ENCODE results near the gene SRRM4.

Gene SRRM4

DNA sequence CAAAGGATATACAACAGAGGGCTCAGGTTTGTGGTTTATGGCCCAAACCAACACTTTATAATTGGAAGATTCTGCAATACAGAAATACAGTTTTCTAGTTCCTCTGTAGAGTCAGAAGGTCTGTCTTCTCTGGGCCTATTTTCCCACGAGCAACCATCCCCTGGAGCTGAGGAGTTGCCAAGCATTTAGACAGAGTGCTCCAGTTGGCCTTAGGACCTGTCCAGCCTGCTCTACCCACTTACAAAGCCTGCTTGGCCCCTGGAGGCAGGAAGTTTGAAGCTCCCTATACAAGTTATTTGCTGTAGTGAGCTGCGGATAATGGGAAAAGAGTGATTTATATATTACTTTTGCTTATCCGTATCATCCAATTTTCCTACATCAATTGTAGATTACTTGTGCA is 136.6 kb downstream of the SRRM4 start:
- DNase-seq (ENCODE audit: extremely low read depth in 1 of 2, low read depth in 1 of 2) = no peak

DNA sequence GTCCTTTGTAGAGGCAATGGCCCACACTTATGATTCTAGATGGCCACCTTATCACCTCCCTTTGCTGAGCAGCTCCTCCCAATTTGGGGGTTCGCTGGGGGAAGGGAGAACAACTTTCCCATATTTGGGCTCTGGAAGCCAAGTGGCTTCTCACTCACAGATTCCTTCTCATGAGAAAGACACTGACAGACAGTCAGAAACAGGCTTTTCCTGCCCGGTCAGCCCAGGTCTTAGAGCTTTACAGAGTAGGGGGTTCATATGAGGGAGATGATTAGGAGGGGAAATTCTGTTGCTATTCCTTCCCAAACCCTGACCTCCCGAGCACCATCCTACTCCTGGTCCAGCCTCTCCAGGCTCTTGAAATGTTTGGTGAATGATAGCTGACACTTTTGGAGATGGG is 137.3 kb downstream of the SRRM4 start:
- no peak for DNase-seq (ENCODE audit: extremely low read depth in 1 of 2, low read depth in 1 of 2)

DNA sequence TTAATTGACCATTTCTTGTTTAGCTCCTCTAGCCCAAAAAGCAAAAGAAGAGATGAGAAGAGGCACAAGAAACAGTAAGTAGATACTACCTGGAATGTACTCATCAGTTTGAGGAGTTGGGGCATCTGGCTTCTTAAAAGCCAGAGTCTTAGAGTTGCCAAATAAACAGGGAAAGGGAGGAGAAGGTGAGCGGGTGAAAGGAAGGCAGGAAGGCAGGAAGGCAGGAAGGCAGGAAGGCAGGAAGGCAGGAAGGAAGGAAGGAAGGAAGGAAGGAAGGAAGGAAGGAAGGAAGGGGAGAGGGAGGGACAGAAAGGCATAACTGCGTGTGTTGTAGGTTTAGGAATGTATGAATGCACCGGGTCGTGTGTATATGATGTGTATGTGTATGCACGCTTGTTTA is 140.7 kb downstream of the SRRM4 start:
- DNase-seq (ENCODE audit: extremely low read depth in 1 of 2, low read depth in 1 of 2) = no peak

DNA sequence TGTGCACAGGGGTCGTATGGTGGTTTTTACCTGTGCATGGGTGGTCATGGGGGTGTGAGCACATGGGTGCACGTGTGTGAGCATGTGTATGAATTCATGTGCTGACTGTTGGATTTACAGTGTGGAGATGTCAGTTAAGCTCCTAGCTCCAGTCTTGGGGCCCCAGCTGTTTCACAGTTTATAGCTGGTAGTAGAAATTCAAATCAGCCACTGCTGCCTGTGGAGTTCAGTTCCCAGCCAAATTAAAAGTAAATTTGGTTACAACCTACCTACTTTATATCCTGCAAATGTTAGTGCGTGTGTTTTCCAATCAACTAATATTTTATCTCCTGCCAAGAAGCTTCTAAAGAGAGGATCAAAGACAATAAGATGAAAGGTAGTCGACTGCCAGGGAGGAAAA is 141.4 kb downstream of the SRRM4 start:
- DNase-seq (ENCODE audit: extremely low read depth in 1 of 2, low read depth in 1 of 2) = no peak

DNA sequence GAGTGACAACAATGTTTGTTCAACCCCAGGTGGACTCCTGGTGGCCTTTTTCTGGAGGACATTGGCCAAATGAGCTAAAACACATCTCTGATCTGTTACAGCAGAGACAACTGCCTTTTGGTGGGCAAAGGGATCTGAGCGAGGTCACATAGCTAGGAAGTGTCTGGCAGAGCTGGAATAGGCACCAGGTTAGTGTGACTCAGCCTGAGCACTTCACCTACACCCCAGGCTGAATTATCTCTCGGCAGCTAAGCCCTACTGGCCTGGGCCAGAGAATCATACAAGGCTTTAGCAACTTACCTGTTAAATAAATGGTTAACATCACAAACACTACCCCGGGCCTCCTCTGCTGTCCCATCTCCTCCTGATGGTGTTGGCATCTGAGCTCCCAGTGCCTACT is 147.2 kb downstream of the SRRM4 start:
- no peak for DNase-seq (ENCODE audit: extremely low read depth in 1 of 2, low read depth in 1 of 2)

DNA sequence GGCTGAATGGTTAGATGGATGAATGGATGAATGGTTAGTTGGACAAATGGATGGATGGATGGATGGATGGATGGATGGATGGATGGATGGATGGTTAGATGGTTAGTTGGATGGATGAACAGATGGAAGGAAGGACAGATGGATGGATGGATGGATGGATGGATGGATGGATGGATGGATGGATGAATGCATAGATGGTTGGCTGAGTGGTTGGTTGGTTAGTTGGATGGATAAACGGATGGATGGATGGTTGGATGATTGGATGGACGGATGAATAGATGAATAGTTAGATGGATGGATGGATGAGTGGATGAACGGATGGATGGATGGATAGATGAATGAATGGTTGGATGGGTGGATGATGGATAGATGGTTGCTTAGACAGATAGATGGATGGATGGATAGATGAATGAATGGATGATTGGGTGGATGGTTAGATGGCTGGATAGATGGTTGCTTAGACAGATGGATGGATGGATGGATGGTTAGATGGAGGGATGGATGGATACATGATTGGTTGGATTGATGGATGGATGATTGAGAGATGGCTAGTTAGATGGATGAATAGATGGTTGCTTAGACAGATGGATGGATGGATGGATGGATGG is 148.6 kb downstream of the SRRM4 start:
- no peak for DNase-seq (ENCODE audit: extremely low read depth in 1 of 2, low read depth in 1 of 2)

DNA sequence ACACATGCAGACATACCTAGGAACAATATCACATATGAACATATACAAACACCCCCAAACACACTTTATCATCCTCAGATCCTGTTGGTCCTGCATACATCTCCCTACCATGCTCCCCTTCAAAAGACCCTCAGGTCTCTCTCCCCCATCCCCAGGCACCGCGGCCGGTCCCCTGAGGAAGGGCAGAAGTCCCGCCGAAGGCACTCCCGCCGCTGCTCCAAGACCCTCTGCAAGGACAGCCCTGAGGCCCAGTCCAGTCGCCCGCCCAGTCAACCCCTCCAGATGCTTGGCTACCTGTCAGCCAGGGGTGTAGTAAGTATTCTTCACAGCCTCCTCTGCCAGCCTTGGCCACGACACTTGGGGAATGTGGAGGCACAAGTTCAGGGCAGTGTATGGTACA is 149.2 kb downstream of the SRRM4 start:
- DNase-seq (ENCODE audit: extremely low read depth in 1 of 2, low read depth in 1 of 2) = no peak

GRCh38 chr12:119134284-119135072 is 153.1 kb downstream of the SRRM4 start:
- no peak for DNase-seq (ENCODE audit: extremely low read depth in 1 of 2, low read depth in 1 of 2)

DNA sequence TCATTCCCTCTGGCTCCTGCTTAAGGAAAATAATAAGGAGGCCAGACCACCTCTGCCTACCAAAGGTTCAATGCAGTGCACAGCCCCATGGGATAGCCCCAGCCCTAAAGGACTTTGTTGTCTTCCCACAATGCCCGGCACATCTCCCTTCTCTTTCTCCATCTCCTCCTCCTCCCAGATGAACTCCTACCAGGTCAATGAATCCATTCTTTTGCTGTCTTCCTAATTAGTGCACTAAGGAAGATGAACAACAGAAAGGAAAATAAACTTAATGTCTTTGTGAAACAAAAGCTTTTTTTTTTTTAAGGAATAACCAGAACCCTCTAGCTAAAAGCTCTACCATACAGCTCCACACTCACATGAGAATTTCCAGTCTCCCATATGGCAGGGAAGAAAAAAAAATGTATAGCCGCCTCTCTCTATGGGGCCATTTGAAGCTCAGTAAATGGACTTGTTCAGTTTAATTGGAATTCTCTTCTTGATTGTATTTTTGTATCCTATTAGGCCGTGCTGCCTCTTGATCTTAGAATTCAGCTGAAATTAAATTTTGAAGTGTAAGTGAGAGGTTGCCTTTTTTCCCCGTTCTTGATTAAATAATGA is 155.6 kb downstream of the SRRM4 start:
- no peak for DNase-seq (ENCODE audit: extremely low read depth in 1 of 2, low read depth in 1 of 2)

DNA sequence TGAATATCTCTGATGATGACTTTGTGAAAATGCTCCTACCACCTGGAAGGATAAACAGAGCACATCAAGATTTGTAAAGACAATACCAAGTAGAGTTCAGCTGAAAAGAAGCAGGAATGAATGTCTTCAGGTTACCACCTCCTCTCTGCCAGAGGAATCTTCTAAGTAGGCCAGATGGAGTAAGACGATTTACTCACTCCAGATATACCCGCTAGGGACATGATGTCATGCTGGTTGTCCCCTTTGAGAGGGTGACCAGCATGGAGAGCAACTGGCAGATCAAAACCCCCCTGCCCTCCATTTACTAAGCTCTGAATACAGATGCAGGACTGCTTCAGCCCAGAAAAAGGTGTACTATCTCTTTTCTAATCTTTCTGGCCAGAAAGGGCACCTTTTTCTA is 158.1 kb downstream of the SRRM4 start:
- no peak for DNase-seq (ENCODE audit: extremely low read depth in 1 of 2, low read depth in 1 of 2)

GRCh38 chr12:119145367-119145766 is 164.0 kb downstream of the SRRM4 start:
- DNase-seq (ENCODE audit: extremely low read depth in 1 of 2, low read depth in 1 of 2) = no peak

DNA sequence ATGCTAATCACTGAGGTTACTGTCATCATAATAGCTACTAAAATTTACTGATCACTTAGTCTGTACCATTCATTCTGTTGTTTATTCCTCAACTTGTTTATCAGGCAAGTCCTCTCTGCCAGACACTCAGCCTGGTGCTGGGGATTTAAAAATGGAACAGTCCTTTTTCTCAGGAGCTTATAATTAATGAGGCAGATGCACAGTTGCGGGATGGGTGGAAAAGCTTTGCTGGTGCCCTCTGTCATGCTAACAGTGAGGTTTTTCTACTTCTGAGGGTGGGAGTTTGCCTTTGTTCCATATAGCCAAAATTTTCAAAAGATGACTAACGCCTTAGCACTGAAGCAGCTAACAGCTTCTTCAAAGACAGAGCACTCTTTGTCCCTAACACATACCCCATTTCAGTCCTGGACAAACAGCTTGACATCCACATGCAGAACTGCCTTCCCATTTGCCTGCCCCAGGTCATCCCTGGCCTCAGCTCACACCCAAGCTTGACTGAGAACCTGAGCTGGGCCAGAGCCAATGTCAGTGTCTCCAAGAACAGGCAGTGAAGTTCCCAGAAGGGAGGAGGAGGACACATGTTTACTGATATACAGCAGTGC is 166.6 kb downstream of the SRRM4 start:
- DNase-seq (ENCODE audit: extremely low read depth in 1 of 2, low read depth in 1 of 2) = no peak

- DNase-seq (ENCODE audit: extremely low read depth in 1 of 2, low read depth in 1 of 2) = no peak
These were observed 167.9 kb downstream of the SRRM4 start for GRCh38 chr12:119149270-119149669.

DNA sequence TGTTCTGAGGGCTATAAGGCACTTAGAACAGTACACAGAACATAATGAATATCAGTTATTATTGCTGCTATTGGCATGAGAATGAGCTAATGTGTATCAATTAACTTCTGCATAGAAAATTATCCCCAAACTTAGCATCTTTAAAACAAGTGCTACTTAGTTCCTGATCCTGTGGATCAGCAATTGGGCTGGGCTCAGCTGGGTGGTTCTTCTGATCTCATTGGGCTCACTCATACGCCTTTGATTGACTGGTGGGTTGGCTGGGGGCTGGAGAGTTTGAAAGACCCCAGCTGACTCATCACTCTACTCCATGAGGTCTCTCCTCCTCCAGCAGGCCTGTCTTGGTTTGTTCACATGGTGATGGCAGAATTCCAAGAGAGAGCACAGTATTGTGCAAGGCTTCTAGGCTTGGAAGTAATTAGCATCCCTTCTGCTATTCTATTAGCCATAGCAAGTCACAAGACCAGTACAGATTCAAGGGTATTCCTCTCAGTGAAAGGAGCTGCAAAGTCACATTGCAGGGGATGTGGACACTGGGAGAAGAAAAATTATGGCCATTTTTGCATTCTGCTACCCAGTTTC is 170.2 kb downstream of the SRRM4 start:
- DNase-seq (ENCODE audit: extremely low read depth in 1 of 2, low read depth in 1 of 2) = no peak

GRCh38 chr12:119153477-119154434 is 172.4 kb downstream of the SRRM4 start:
- DNase-seq (ENCODE audit: extremely low read depth in 1 of 2, low read depth in 1 of 2) = no peak

DNA sequence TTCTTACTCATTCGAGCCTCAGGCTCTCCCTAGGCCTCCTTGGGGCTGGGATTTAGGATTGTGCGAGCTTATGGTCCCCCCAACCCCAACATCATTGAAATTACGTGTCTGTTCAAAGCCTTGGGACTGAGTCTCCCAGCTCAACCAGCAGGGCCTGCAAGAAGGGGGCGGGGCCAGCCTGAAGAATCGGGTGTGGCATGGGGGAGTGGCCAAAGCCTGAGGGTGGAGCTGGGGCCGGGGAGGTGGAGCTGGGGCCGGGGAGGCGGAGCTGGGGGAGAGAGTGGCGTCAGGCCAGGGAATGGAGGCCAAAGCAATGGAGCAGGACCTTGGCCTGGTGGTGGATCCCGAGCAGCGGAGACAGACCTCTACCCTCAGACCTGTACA is 173.1 kb downstream of the SRRM4 start:
- DNase-seq (ENCODE audit: extremely low read depth in 1 of 2, low read depth in 1 of 2) = no peak

DNA sequence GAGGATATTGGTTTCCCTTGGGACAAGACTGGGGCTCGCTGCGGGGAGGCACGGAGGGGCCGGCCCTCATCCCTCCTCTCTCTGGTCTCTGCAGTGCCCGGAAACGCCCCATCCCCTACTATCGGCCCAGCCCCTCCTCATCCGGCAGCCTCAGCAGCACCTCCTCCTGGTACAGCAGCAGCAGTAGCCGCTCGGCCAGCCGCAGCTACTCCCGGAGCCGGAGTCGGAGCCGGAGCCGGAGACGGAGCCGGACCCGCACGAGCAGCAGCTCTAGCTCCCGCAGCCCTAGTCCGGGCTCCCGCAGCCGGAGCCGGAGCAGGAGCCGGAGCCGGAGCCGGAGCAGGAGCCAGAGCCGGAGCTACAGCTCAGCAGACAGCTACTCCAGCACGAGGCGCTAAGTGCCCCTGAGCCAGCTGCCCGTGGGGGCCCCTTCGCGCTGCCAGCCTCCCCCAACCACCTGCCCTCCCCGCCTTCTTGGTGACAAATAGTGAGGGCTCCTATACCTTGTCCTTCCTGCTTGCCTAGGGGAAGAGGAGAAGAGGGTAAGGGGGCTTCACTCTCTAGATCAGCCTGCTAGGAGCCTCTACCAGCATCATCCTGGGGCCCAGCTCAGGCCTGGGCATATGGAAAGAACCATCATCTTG is 175.2 kb downstream of the SRRM4 start:
- no peak for DNase-seq (ENCODE audit: extremely low read depth in 1 of 2, low read depth in 1 of 2)

DNA sequence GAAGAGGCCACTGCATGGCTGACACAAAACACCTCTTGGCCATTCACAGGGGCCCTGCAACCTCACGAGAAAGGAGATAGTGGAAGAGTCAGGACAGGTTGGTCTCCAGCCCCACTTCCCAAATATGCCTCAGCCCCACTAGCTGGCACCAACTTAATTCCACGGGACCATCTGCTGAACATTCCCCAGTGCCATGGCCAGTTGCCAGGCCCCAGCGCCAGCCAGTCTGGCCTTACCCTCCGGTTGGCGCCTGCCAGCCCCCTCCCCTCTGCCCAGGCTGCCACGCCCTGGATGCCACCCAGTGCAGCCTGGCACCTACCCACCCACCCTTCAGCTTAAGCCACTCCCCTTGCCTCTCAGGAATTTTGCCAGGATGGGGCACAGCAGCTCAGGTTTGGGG is 176.2 kb downstream of the SRRM4 start:
- no peak for DNase-seq (ENCODE audit: extremely low read depth in 1 of 2, low read depth in 1 of 2)

DNA sequence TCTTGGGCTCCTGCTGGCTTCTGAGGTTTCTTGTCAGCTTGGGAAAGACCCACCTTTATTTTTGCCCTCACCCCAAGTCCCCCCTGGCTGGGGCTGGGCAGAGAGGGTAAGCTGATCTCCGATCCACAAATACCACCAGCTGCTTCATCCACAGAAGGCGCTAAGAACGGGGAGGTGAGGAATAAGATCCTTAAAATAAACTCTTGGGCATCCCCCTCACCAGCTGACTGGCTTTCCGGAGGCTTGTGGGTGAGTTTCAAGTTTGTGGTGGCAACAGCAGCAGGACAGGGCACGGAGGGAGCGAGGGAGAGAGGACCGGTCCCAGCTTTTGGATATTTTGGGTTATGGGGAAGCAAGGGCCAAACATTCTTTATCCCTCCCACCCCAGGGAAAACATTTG is 176.6 kb downstream of the SRRM4 start:
- no peak for DNase-seq (ENCODE audit: extremely low read depth in 1 of 2, low read depth in 1 of 2)

GRCh38 chr12:119158402-119158801 is 177.1 kb downstream of the SRRM4 start:
- no peak for DNase-seq (ENCODE audit: extremely low read depth in 1 of 2, low read depth in 1 of 2)

Data from activated CD8-positive, alpha-beta memory T cell treated with anti-CD3 and anti-CD28 coated beads for 1 hour (primary cell).